Astrocyte of the spinal cord (primary cell): ENCODE measurements around the gene CHFR.
"Not testable (repeated sequence)": the region's sequence is repeated elsewhere in the genome, so short reads cannot be mapped to it uniquely, and the experiment has no call there.

Source experiments
- DNase-seq: peaks from one replicate; pipeline ENCODE4 v3.0.0; 2011; ENCODE audit warnings: low read depth, low spot score
- H3K4me3 ChIP-seq: 2 replicates; pipeline ENCODE4 v1.5.1; 2011; ENCODE audit warnings: low read depth, mild to moderate bottlenecking, low read length, moderate library complexity
- in situ Hi-C: cut with HindIII; loops from 2 replicates; pipeline ENCODE4 v1.10.0; 2017; ENCODE audit warnings: low sequenced_read_pairs
- TF ChIP-seq, protein P1 (sequence below): IDR thresholded peaks from 2 replicates; pipeline ENCODE4 v1.5.1; 2012; ENCODE audit warnings: low read depth, mild to moderate bottlenecking, low read length, inconsistent platforms

Gene CHFR, protein sequence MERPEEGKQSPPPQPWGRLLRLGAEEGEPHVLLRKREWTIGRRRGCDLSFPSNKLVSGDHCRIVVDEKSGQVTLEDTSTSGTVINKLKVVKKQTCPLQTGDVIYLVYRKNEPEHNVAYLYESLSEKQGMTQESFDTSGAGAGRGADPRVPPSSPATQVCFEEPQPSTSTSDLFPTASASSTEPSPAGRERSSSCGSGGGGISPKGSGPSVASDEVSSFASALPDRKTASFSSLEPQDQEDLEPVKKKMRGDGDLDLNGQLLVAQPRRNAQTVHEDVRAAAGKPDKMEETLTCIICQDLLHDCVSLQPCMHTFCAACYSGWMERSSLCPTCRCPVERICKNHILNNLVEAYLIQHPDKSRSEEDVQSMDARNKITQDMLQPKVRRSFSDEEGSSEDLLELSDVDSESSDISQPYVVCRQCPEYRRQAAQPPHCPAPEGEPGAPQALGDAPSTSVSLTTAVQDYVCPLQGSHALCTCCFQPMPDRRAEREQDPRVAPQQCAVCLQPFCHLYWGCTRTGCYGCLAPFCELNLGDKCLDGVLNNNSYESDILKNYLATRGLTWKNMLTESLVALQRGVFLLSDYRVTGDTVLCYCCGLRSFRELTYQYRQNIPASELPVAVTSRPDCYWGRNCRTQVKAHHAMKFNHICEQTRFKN

DNA sequence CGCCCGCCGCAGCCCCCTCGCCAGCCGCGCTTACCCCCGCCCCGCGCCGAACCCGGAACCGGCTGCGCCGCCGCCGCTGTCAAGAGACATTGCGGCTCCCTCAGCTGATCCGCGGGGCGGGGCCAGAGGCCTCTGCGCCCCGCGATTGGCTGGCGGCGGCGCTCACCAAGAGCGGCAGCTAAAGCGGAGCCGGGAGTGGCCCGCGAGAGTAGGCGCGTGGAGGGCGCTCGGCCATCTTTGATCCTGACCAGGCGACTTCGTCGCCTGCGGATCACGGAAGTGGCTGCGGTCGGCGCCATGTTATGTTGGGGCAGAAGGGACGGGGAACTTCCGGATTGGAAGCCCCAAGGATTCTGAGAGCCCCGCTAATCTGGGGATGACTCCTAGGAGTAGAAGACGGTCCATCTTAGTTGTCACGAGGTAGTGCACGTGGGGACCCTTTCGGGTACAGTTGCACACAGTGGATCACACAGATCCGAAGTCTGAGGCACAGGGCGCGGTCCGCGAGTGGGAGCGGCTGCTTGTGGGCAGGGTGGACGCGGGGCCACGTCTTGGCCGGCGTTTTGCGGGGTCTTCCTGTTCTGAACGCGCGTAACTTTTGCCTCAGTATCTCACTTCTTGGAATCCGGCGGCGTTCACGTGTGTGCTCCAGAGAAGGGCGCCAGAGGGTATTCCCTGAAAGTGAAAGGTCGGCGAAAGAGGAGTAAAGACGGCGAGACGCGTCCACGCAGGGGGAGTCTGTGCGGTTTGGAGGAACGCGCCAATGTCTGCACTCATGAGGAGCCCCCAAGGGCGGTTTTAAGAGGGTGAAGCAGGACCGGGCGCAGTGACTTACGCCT, at the start of gene CHFR:
Gene CHFR, minus strand, starts transcription at position 93 of the 839 bp plus-strand sequence. CDS start 277 bp downstream, outside the sequence.
- TF ChIP-seq, protein P1, sequence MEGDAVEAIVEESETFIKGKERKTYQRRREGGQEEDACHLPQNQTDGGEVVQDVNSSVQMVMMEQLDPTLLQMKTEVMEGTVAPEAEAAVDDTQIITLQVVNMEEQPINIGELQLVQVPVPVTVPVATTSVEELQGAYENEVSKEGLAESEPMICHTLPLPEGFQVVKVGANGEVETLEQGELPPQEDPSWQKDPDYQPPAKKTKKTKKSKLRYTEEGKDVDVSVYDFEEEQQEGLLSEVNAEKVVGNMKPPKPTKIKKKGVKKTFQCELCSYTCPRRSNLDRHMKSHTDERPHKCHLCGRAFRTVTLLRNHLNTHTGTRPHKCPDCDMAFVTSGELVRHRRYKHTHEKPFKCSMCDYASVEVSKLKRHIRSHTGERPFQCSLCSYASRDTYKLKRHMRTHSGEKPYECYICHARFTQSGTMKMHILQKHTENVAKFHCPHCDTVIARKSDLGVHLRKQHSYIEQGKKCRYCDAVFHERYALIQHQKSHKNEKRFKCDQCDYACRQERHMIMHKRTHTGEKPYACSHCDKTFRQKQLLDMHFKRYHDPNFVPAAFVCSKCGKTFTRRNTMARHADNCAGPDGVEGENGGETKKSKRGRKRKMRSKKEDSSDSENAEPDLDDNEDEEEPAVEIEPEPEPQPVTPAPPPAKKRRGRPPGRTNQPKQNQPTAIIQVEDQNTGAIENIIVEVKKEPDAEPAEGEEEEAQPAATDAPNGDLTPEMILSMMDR, result no peak
- peak within 1 kb of the TSS; percentile 73 for H3K4me3 ChIP-seq
- in situ Hi-C loops, result no loop called here
- DNase-seq, result peak; percentile 99

DNA sequence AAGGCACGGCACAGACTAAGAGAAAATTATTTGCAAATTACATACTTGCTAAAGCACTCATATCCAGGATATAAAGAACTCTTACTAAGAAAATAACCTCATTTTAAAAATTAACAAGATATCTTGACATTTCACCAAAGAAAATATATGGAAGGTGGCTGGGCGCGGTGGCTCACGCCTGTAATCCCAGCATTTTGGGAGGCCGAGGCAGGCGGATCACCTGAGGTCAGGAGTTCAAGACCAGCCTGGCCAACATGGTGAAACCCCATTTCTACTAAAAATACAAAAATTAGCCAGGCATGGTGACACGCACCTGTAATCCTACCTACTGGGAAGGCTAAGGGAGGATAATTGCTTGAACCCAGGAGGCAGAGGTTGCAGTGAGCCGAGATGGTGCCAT, 49.5 kb upstream of the CHFR start:
- DNase-seq, H3K4me3 ChIP-seq, in situ Hi-C loops: not testable (repeated sequence)

DNA sequence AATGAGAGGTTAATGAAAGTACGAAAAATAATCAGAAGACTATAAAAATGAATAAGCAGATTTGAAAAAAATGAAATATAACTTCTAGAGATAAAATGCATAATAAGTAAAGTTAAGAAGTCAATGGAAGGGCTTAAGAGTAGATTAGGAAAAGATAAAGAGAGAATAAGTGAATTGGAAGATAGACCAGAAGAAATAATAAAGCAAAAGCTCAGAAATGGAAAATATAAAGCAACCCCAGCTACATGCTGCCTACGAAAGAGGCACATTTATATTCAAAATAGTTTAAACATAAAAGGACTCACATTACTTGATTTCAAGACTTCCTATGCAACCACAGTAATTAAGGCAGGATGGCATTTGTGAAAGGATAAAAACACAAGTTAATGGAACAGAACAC, 48.8 kb upstream of the CHFR start:
- DNase-seq, result no peak
- TF ChIP-seq, protein P1, result no peak
- in situ Hi-C loops, result no loop called here
- H3K4me3 ChIP-seq, result no peak overlapping the region

DNA sequence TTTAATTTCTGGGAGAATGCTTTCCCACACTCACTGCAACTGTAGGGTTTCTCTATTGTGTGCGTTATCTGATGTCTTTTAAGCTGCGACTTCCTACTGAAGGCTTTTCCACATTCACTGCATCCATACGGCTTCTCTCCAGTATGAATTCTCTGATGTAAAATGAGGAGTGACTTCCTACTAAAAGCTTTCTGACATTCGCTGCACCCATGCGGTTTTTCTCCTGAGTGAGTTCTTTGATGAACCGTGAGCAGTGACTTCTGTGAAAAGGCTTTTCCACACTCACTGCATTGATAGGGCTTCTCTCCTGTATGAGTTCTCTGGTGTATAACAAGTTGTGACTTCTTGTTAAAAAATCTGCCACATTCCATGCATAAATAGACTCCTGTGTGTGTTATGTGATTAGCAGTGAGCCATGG, 39.0 kb upstream of the CHFR start:
- H3K4me3 ChIP-seq, result no peak overlapping the region
- in situ Hi-C loops, result no loop called here
- TF ChIP-seq, protein P1, result no peak
- peak; percentile 29 for DNase-seq

DNA sequence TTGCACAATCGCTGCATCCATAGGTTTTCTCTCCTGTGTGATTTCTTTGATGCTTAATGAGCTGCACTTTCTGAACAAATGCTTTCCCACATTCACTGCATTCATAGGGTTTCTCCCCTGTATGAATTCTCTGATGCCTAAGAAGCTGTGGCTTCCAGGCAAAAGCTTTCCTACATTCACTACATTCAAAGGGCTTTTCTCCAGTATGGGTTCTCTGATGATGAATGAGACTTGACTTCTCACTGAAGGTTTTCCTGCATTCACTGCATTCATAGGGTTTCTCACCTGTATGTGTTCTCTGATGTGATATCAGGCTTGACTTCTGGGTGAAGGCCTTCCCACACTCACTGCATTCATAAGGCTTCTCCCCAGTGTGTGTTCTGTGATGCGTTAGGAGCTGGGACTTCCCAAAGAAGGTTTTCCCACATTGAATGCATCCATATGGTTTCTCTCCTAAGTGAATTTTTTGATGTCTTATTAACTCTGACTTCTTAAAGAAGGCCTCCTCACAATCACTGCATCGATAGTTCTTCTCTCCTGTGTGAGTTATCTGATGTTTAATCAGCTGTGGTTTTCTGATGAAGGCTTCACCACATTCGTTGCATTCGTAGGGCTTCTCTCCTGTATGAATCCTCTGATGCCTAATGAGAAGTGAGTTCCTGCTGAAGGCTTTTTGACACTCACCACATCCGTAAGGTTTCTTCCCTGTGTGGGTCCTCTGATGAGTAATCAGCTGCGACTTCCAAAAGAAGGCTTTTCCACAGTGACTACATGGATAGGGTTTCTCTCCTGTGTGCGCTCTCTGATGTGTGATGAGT, 38.4 kb upstream of the CHFR start:
- TF ChIP-seq, protein P1, result no peak
- in situ Hi-C loops, result no loop called here

DNA sequence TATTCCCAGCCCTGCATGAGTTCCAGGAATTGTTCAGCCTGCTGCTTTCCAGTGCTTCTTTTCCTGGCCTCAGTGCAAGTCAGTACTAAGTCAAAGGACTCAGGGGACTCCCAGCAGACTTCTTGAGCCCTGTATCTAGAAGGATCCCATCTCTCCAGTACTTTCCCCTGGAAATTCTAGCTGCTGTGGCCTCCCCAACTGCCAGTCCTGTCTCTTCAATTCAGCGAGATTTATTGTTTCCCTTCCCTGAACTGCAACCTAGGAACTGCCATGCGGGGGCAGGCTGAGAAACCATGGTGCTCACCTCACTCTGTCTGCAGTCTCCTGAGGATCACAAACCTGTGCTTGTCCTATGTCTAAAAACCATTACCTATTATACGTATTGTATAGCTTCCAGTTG, 37.0 kb upstream of the CHFR start:
- TF ChIP-seq, protein P1, result no peak
- H3K4me3 ChIP-seq, result no peak overlapping the region
- in situ Hi-C loops, result no loop called here
- no peak for DNase-seq

More for the DNA sequence above, 38.4 kb upstream of the CHFR start:
- H3K4me3 ChIP-seq, result no peak overlapping the region
- no peak for DNase-seq
